Psoas muscle (tissue), 8 donors: ENCODE data around the gene GOLGB1. TPM values are rescaled to one million over a fixed set of nuclear protein-coding genes. Genes with fewer than 3 reads are reported as not detected.
"Not testable (repeated sequence)": the region's sequence is repeated elsewhere in the genome, so short reads cannot be mapped to it uniquely, and the experiment has no call there.

Experiments
- ATAC-seq, 4 donors: fragments of 200-7000 bp; cut with Tn5 transposase; one replicate each; pipeline ENCODE4 v1.9.1; 2020; ENCODE audit warnings: moderate library complexity in 3 of 4, mild to moderate bottlenecking in 2 of 4
- DNase-seq, 2 donors: peaks; one replicate each; pipeline ENCODE4 v3.0.0-alpha.2; 2020
- H3K27ac ChIP-seq: fragments of 200-600 bp; one replicate; pipeline ENCODE4 v1.8.0; 2022
- H3K27me3 ChIP-seq, 3 donors: fragments of 200-600 bp in 1 of 3; one replicate each; pipeline versions ENCODE4 v1.6.1 to v1.8.0; 2013 to 2022; ENCODE audit warnings: low read length in 2 of 3, mild to moderate bottlenecking in 2 of 3, moderate library complexity in 1 of 3; ENCODE audit not compliant: insufficient read depth in 3 of 3
- H3K36me3 ChIP-seq, 2 donors: fragments of 200-600 bp in 1 of 2; one replicate each; pipeline versions ENCODE4 v1.6.1 to v1.8.0; 2013 to 2022; ENCODE audit warnings: low read depth in 1 of 2, mild to moderate bottlenecking in 1 of 2, moderate library complexity in 1 of 2; ENCODE audit not compliant: insufficient read depth in 1 of 2
- H3K4me1 ChIP-seq: fragments of 200-600 bp; one replicate; pipeline ENCODE4 v1.8.0; 2022
- H3K4me3 ChIP-seq: fragments of 200-600 bp; one replicate; pipeline ENCODE4 v1.8.0; 2022; ENCODE audit warnings: mild to moderate bottlenecking
- H3K9me3 ChIP-seq: fragments of 200-600 bp; one replicate; pipeline ENCODE4 v1.8.0; 2022
- WGBS, 3 donors: extraction: QIAGEN DNeasy Blood & Tissue Kit; methylation state at CpG; one replicate each; pipeline versions ENCODE4 v1.1.6 to v1.1.7; 2013; 5-methylcytosine and 5-hydroxymethylcytosine counted together
- intact Hi-C, 2 donors: fragments of 100-400 bp; cut with DNase I; formaldehyde crosslinking; loops; one replicate each; pipeline versions ENCODE4 v1.11.0 to v1.14.2; 2022
- polyA plus RNA-seq, 3 donors: library from polyadenylated mRNA; stranded (reverse); fragments of 200-250 nt; gene quantifications; one replicate each; pipeline ENCODE4 v1.2.3, GENCODE V29; 2013
- total RNA-seq, 4 donors: library from RNA; stranded (reverse); fragmentation: NEBNext Ultra II Directional in 2 of 4; extraction: Animal tissue kit (Norgen Biotek cat#: 25700) in 2 of 4; gene quantifications; one replicate each; pipeline versions ENCODE4 v1.2.1 to v1.2.4, GENCODE V29; 2021 to 2023
- TF ChIP-seq, protein P1 (sequence below): fragments of 200-600 bp; IDR thresholded peaks from one replicate; pipeline ENCODE4 v1.8.0; 2022; ENCODE audit warnings: antibody characterized with exemption
- donor health status: healthy with polysubstance abuse.
- donor health status: DM: no; HTN: no; CAD: no; lungs with moderate emphysema.
- donor health status: Bipolar disorder and iron deficiency.
- donor health status: healthy.
- donor health status: DM: yes; HTN: yes; CAD: no.
- donor health status: DM: no; HTN: no; CAD: no.
- donor health status: DM: no; HTN: no; CAD: no.
- donor health status: DM: yes; HTN: yes; CAD: no.

Gene GOLGB1
- total and polyA plus RNA-seq, 7 donors: 7.5 to 30.7 (median 20.6) TPM

DNA sequence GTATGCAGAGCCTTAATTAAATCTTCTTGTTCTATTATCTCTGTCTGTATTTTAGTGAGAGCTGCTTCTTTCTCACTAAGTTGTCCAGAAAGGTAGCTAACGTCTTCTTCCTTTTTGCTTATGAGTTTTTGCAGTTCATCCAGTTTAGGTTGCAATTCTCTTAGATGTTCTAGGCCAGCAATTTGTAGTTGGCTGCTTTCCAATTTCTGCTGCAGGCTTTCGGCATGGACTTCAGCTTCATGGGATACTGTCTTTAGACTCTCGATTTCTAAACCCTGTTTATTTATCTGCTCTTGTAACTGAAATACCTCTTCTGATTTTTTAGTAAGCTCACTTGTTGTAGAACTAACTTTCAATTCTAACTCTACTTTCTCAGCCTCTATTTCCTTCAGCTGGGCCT, 53.4 kb downstream of the GOLGB1 start:
- no peaks in the 10 kb centered on the region for H3K27me3 ChIP-seq
- peaks cover 6 to 80% of the 10 kb centered on the region in 2 donors for H3K36me3 ChIP-seq
- ATAC-seq (no peak), DNase-seq (no peak)
- no peak overlapping the region for H3K4me3 ChIP-seq
- no peak overlapping the region for H3K27ac ChIP-seq
- intact Hi-C loops: no loop called here
- H3K4me1 ChIP-seq: peaks cover 7% of the 10 kb centered on the region
- TF ChIP-seq, protein P1, sequence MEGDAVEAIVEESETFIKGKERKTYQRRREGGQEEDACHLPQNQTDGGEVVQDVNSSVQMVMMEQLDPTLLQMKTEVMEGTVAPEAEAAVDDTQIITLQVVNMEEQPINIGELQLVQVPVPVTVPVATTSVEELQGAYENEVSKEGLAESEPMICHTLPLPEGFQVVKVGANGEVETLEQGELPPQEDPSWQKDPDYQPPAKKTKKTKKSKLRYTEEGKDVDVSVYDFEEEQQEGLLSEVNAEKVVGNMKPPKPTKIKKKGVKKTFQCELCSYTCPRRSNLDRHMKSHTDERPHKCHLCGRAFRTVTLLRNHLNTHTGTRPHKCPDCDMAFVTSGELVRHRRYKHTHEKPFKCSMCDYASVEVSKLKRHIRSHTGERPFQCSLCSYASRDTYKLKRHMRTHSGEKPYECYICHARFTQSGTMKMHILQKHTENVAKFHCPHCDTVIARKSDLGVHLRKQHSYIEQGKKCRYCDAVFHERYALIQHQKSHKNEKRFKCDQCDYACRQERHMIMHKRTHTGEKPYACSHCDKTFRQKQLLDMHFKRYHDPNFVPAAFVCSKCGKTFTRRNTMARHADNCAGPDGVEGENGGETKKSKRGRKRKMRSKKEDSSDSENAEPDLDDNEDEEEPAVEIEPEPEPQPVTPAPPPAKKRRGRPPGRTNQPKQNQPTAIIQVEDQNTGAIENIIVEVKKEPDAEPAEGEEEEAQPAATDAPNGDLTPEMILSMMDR: no peak
- no peaks in the 10 kb centered on the region for H3K9me3 ChIP-seq
- 29 to 66% (median 50%) methylated on average over 3 of the region's 3 CpGs for WGBS, 3 donors

DNA sequence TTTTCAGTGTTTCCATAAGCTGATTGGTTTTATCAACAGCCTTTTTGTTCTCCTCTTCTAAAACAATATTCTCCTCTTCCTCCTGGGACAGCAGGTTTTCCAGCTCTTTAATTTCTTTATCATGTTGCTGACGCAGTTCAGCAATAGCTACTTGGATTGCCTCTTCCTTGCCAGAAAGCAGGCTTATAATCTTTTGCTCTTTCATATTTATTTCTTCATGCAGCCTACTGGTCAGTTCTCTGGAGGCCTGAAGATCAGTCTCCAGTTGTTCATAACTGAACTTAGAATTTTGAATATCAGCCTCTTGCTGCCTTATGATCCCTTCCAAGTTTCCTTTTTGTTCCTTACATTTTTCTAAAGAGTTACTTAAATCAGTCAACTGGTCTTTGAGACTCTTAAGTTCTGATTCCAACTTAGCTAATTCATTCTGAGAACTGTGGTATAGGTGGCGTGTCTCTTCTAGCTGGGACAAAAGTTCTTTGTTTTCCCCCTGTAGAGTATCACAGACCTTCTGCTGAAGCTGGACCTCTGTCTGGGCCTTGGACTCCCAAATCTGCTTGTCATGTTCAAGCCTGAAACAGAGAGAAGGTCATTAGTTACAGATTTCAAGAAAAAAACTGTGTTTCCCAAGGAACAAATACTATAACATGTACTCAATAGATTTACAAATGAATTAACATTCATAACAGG, 57.4 kb downstream of the GOLGB1 start:
- Histone ChIP-seq H3K27me3 (no peaks in the 10 kb centered on the region), H3K9me3 (no peaks in the 10 kb centered on the region), H3K4me1 (no peaks in the 10 kb centered on the region), H3K36me3 (peaks cover 6 to 66% of the 10 kb centered on the region in 2 donors), H3K27ac (no peak overlapping the region), H3K4me3 (no peak overlapping the region)
- intact Hi-C loops: no loop called here
- DNase-seq: no peak
- TF ChIP-seq, protein P1: no peak
- ATAC-seq: no peak
- WGBS, 3 donors: 85 to 89% (median 87%) methylated on average over 2 of the region's 2 CpGs

DNA sequence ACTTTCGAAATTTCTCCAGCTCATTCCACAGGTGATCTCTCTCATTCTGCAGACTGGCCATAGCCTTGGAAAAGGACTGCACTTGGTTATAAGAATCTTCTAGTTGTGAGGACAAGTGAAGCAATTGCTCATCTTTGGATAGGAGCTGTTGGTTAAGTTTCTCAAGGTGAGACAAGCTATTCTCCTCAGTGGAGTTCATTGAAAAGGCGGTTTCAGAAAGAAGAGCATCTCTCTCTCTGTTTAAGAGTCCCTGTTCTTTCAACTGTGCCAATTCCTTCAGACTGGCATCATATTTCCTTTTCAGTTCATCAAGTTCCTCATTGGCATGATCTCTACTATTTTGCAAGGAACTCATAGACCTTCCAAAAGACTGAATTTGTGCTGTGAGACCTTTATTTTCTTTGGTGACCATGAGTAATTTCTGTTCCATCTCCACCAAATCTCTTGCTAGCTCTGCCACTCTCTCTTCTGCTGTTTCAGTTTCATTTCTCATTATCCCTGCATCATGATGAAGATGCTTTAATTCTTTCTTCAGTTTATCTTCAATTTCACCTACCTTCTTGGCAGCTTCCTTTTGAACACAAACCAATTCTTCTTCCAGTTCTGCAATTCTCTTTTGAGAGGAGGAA, 58.6 kb downstream of the GOLGB1 start:
- no peak for ATAC-seq

DNA sequence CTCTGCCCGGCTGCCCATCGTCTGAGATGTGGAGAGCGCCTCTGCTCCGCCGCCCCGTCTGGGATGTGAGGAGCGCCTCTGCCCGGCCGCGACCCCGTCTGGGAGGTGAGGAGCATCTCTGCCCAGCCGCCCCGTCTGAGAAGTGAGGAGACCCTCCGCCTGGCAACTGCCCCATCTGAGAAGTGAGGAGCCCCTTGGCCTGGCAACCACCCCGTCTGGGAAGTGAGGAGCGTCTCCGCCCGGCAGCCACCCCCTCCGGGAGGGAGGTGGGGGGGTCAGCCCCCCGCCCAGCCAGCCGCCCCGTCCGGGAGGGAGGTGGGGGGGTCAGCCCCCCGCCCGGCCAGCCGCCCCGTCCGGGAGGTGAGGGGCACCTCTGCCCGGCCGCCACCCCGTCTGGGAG, 60.8 kb downstream of the GOLGB1 start:
- H3K9me3 ChIP-seq: not testable (repeated sequence)

More for the DNA sequence above, 58.6 kb downstream of the GOLGB1 start:
- Histone ChIP-seq H3K36me3 (peaks cover 6 to 70% of the 10 kb centered on the region in 2 donors), H3K9me3 (no peaks in the 10 kb centered on the region), H3K4me3 (no peak overlapping the region), H3K27me3 (no peaks in the 10 kb centered on the region), H3K27ac (no peak overlapping the region), H3K4me1 (no peaks in the 10 kb centered on the region)
- 88 to 98% (median 97%) methylated on average over 2 of the region's 2 CpGs for WGBS, 3 donors
- DNase-seq: no peak
- TF ChIP-seq, protein P1: no peak
- intact Hi-C loops: no loop called here

DNA sequence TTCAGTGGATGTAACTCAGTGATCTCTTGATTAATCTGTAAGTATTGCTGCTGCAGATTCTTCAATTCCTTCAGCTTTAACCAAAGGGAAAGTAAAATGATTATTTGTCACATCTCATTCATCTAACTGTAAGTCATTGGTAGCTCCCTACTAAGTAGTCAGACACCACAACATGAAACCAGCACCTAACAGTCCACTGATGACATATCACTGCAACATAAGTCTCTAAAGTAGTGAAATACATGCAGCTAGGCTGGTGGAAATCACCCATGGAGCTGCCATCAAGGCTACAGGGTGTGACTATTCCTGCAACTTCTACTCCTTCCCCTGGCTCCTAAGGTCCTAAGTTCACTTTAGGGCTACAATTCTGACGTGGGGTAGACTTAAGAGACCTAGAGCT, 67.7 kb downstream of the GOLGB1 start:
- H3K27ac ChIP-seq: no peak overlapping the region
- no peaks in the 10 kb centered on the region for H3K27me3 ChIP-seq
- no peak overlapping the region for H3K4me3 ChIP-seq
- ATAC-seq (no peak), DNase-seq (no peak)
- peaks cover 8% of the 10 kb centered on the region for H3K9me3 ChIP-seq
- TF ChIP-seq, protein P1: no peak
- peaks cover 7 to 63% of the 10 kb centered on the region in 2 donors for H3K36me3 ChIP-seq
- intact Hi-C loops: no loop called here
- no peaks in the 10 kb centered on the region for H3K4me1 ChIP-seq
- WGBS, 3 donors: 74 to 97% (median 94%) methylated on average over 1 of the region's 1 CpG

More for the DNA sequence above, 60.8 kb downstream of the GOLGB1 start:
- WGBS, 3 donors: 93 to 97% (median 93%) methylated on average over 12 to 28 of the region's 31 CpGs
- H3K4me3 ChIP-seq, DNase-seq, H3K4me1 ChIP-seq, H3K27ac ChIP-seq, intact Hi-C loops, ATAC-seq, H3K27me3 ChIP-seq: not testable (repeated sequence)
- H3K36me3 ChIP-seq: peaks cover 4 to 66% of the 10 kb centered on the region in 2 donors
